ENCODE measurements around the gene KCNC1.

Gene KCNC1

DNA sequence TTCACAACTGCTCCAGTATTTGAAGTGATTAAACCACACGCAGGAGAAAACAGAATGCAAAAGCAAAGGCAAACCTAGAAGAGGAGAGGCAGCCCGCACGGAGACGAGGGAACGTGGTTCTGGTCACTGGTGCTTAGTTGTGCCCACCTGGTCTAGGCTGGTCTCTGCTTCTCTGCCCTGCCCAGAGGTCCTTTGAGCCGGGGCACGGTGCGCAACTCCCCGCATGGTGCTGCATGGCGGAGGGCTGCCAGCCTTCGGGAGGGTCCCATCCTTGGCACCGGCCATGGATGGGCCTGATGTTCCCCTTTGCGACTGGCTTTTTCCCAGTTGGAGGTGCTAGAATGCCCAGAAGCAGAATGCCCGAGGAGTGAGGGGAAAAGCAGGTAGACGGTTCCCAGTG, 46.1 kb downstream of the KCNC1 start:
- Histone ChIP-seq H2AFZ (ENCODE audit: low read length) (no peak overlapping the region), H3K9ac (ENCODE audit: low read depth, low read length, poor library complexity, severe bottlenecking) (no peak overlapping the region), H3K9me2 (replicated peaks; ENCODE audit: low read depth, low read length) (no peaks in the 10 kb centered on the region), H3K4me1 (ENCODE audit: insufficient read depth, low read length, poor library complexity, severe bottlenecking) (no peaks in the 10 kb centered on the region), H3K4me3 (ENCODE audit: low read length, poor library complexity, severe bottlenecking) (no peak overlapping the region), H3K79me2 (ENCODE audit: insufficient read depth, low read length) (no peaks in the 10 kb centered on the region), H3K27me3 (ENCODE audit: insufficient read depth, low read length, poor library complexity, severe bottlenecking) (no peaks in the 10 kb centered on the region), H3K4me2 (ENCODE audit: low read depth, low read length, poor library complexity, severe bottlenecking) (no peak overlapping the region), H3K9me3 (ENCODE audit: insufficient read depth, low read depth, low read length) (no peaks in the 10 kb centered on the region), H4K20me1 (ENCODE audit: insufficient read depth, low read length, poor library complexity, severe bottlenecking) (no peaks in the 10 kb centered on the region), H3F3A (ENCODE audit: low read depth) (no peaks in the 10 kb centered on the region), H3K36me3 (ENCODE audit: insufficient read depth, low read length) (no peaks in the 10 kb centered on the region)
- TF ChIP-seq, protein P1, sequence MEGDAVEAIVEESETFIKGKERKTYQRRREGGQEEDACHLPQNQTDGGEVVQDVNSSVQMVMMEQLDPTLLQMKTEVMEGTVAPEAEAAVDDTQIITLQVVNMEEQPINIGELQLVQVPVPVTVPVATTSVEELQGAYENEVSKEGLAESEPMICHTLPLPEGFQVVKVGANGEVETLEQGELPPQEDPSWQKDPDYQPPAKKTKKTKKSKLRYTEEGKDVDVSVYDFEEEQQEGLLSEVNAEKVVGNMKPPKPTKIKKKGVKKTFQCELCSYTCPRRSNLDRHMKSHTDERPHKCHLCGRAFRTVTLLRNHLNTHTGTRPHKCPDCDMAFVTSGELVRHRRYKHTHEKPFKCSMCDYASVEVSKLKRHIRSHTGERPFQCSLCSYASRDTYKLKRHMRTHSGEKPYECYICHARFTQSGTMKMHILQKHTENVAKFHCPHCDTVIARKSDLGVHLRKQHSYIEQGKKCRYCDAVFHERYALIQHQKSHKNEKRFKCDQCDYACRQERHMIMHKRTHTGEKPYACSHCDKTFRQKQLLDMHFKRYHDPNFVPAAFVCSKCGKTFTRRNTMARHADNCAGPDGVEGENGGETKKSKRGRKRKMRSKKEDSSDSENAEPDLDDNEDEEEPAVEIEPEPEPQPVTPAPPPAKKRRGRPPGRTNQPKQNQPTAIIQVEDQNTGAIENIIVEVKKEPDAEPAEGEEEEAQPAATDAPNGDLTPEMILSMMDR (conservative IDR thresholded peaks at IDR 0.05; ENCODE audit: low read length), result no peak
- no peak for TF ChIP-seq EZH2phosphoT487 (IDR thresholded peaks at IDR 0.05; ENCODE audit: borderline replicate concordance)

DNA sequence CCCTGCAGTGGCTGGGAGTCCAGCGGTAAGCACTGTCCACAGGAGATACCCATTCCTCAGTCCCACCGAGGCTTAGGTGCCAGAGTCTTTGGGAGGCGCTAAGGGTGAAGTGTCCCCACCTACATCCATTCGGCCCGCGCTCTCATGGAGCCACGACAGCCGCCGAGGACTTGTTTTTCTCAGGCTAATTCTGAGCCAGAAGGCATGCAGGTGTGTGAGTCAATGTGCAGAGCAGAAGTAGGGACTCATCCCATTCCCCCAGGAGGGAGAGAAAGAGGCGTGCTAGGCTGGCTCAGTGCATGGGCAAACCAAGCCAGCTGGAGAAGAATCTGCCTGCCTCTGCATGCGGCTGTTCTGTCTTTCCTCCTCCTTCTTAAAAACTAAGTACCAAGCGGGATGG, 46.6 kb downstream of the KCNC1 start:
- H3K9ac ChIP-seq (ENCODE audit: low read depth, low read length, poor library complexity, severe bottlenecking), result no peak overlapping the region
- H2AFZ ChIP-seq (ENCODE audit: low read length), result no peak overlapping the region

DNA sequence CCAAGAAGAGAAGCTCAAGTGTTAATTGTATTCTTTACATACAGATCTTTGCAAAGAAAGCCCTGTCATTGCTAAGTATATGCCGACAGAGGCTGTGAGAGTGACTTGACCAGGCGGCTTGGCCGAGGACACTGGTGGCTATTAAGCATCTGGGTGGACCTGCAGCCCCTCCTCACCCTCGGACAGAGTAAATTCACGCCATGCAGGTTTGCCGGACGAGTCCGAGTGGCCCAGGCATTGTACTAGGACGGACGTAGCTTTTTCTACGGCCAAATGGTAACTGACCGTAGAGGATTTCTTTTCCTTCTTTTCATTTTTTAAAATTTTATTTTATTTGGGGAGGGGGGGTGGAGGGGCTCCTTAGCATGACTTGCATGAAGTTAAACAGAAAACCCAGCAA, 47.0 kb downstream of the KCNC1 start:
- no peak overlapping the region for H2AFZ ChIP-seq (ENCODE audit: low read length)
- H3F3A ChIP-seq (ENCODE audit: low read depth), result no peaks in the 10 kb centered on the region
- no peaks in the 10 kb centered on the region for H3K79me2 ChIP-seq (ENCODE audit: insufficient read depth, low read length)
- no peaks in the 10 kb centered on the region for H3K36me3 ChIP-seq (ENCODE audit: insufficient read depth, low read length)
- no peaks in the 10 kb centered on the region for H4K20me1 ChIP-seq (ENCODE audit: insufficient read depth, low read length, poor library complexity, severe bottlenecking)
- H3K27me3 ChIP-seq (ENCODE audit: insufficient read depth, low read length, poor library complexity, severe bottlenecking), result no peaks in the 10 kb centered on the region
- no peak overlapping the region for H3K9ac ChIP-seq (ENCODE audit: low read depth, low read length, poor library complexity, severe bottlenecking)
- no peaks in the 10 kb centered on the region for H3K4me1 ChIP-seq (ENCODE audit: insufficient read depth, low read length, poor library complexity, severe bottlenecking)
- H3K9me2 ChIP-seq (replicated peaks; ENCODE audit: low read depth, low read length), result no peaks in the 10 kb centered on the region
- H3K4me3 ChIP-seq (ENCODE audit: low read length, poor library complexity, severe bottlenecking), result no peak overlapping the region
- TF ChIP-seq EZH2phosphoT487 (IDR thresholded peaks at IDR 0.05; ENCODE audit: borderline replicate concordance), result no peak
- TF ChIP-seq, protein P1 (conservative IDR thresholded peaks at IDR 0.05; ENCODE audit: low read length), result no peak
- H3K4me2 ChIP-seq (ENCODE audit: low read depth, low read length, poor library complexity, severe bottlenecking), result no peak overlapping the region
- H3K9me3 ChIP-seq (ENCODE audit: insufficient read depth, low read depth, low read length), result no peaks in the 10 kb centered on the region

More for the DNA sequence above, 46.6 kb downstream of the KCNC1 start:
- H4K20me1 ChIP-seq (ENCODE audit: insufficient read depth, low read length, poor library complexity, severe bottlenecking), result no peaks in the 10 kb centered on the region
- no peaks in the 10 kb centered on the region for H3K9me2 ChIP-seq (replicated peaks; ENCODE audit: low read depth, low read length)
- H3F3A ChIP-seq (ENCODE audit: low read depth), result no peaks in the 10 kb centered on the region
- H3K4me3 ChIP-seq (ENCODE audit: low read length, poor library complexity, severe bottlenecking), result no peak overlapping the region
- no peaks in the 10 kb centered on the region for H3K27me3 ChIP-seq (ENCODE audit: insufficient read depth, low read length, poor library complexity, severe bottlenecking)
- no peaks in the 10 kb centered on the region for H3K9me3 ChIP-seq (ENCODE audit: insufficient read depth, low read depth, low read length)
- TF ChIP-seq, protein P1 (conservative IDR thresholded peaks at IDR 0.05; ENCODE audit: low read length), result no peak
- TF ChIP-seq EZH2phosphoT487 (IDR thresholded peaks at IDR 0.05; ENCODE audit: borderline replicate concordance), result no peak
- H3K4me2 ChIP-seq (ENCODE audit: low read depth, low read length, poor library complexity, severe bottlenecking), result no peak overlapping the region
- H3K36me3 ChIP-seq (ENCODE audit: insufficient read depth, low read length), result no peaks in the 10 kb centered on the region
- no peaks in the 10 kb centered on the region for H3K79me2 ChIP-seq (ENCODE audit: insufficient read depth, low read length)
- no peaks in the 10 kb centered on the region for H3K4me1 ChIP-seq (ENCODE audit: insufficient read depth, low read length, poor library complexity, severe bottlenecking)

Measured in Loucy (cell line).